H1 (cell line): ENCODE measurements around the gene BTBD9. TPM values are rescaled to one million over a fixed set of nuclear protein-coding genes. Genes with fewer than 3 reads are reported as not detected.

ENCODE experiments used
- CTCF ChIA-PET: fragments of 300-600 bp; sonication (Branson Sonifier 250); formaldehyde crosslinking; loops from one replicate; lab custom pipeline; 2021; ENCODE audit not compliant: partially characterized antibody; lab: Charles Lee
- POLR2A ChIA-PET: fragments of 300-600 bp; sonication (Branson Sonifier 250); formaldehyde crosslinking; loops from one replicate; lab custom pipeline; 2021; ENCODE audit warnings: inconsistent platforms; ENCODE audit not compliant: partially characterized antibody; lab: Charles Lee
- DNase-seq, 2 experiments: peaks; one replicate each; pipeline versions ENCODE4 v3.0.0 to v3.0.0-alpha.2; 2010 to 2022; ENCODE audit warnings: low spot score in 2 of 2, low read depth in 1 of 2, mixed read lengths in 1 of 2
- FAIRE-seq: peaks from 2 replicates; lab custom pipeline; 2011; peaks lifted over from hg19 to GRCh38; lab: Jason Lieb, UNC
- H2AFZ ChIP-seq: 2 replicates; pipeline ENCODE4 v1.8.1; 2012; ENCODE audit warnings: low read length, inconsistent platforms
- H2AK5ac ChIP-seq: 2 replicates; pipeline ENCODE4 v1.6.1; 2013; ENCODE audit warnings: low read depth, low read length
- H2BK120ac ChIP-seq: replicated peaks from 2 replicates; pipeline ENCODE3; 2013; ENCODE audit warnings: low read depth, low read length, inconsistent platforms
- H2BK12ac ChIP-seq: 2 replicates; pipeline ENCODE4 v1.6.1; 2013; ENCODE audit warnings: low read depth, low read length
- H2BK15ac ChIP-seq: 2 replicates; pipeline ENCODE4 v1.6.1; 2013; ENCODE audit warnings: low read length
- H2BK20ac ChIP-seq: 2 replicates; pipeline ENCODE4 v1.6.1; 2013; ENCODE audit warnings: low read length
- H2BK5ac ChIP-seq: 2 replicates; pipeline ENCODE4 v1.6.1; 2013; ENCODE audit warnings: low read depth, low read length
- H3K14ac ChIP-seq: 2 replicates; pipeline ENCODE4 v1.6.1; 2013; ENCODE audit warnings: inconsistent platforms; ENCODE audit not compliant: insufficient read length
- H3K18ac ChIP-seq: 2 replicates; pipeline ENCODE4 v1.6.1; 2013; ENCODE audit warnings: low read length; ENCODE audit errors: extremely low read depth
- H3K23ac ChIP-seq: 2 replicates; pipeline ENCODE4 v1.6.1; 2013; ENCODE audit warnings: inconsistent platforms; ENCODE audit not compliant: insufficient read length
- H3K23me2 ChIP-seq: 2 replicates; pipeline ENCODE4 v1.6.1; 2013; ENCODE audit warnings: low read depth, low read length
- H3K27ac ChIP-seq: 2 replicates; pipeline ENCODE4 v1.6.1; 2011; ENCODE audit warnings: low read depth, low read length, inconsistent platforms
- H3K27me3 ChIP-seq, 4 experiments: replicated peaks in 1 of 4; 1 replicate in 1 of 4; 2 replicates in 3 of 4; pipeline versions ENCODE4 v1.6.1 to v1.8.1; 2011 to 2013; ENCODE audit warnings: low read length in 3 of 4, mild to moderate bottlenecking in 3 of 4, inconsistent platforms in 2 of 4, mixed read lengths in 2 of 4, moderate library complexity in 1 of 4; ENCODE audit not compliant: control insufficient read depth in 3 of 4, insufficient read depth in 3 of 4; ENCODE audit errors: extremely low read depth in 1 of 4
- H3K36me3 ChIP-seq, 4 experiments: 2 replicates each; pipeline versions ENCODE4 v1.6.1 to v1.8.1; 2011 to 2013; ENCODE audit warnings: mild to moderate bottlenecking in 4 of 4, low read length in 3 of 4, moderate library complexity in 2 of 4, control low read depth in 1 of 4, inconsistent platforms in 1 of 4; ENCODE audit not compliant: insufficient read depth in 4 of 4, control insufficient read depth in 2 of 4
- H3K4ac ChIP-seq: replicated peaks from 2 replicates; pipeline ENCODE3; 2013; ENCODE audit warnings: low read length, low read depth, mixed read lengths, inconsistent platforms; ENCODE audit not compliant: insufficient read length
- H3K4me1 ChIP-seq, 4 experiments: replicated peaks in 1 of 4; 1 replicate in 1 of 4; 2 replicates in 3 of 4; pipeline versions ENCODE4 v1.6.1 to v1.8.1; 2011 to 2013; ENCODE audit warnings: low read length in 3 of 4, inconsistent platforms in 2 of 4, mixed read lengths in 1 of 4; ENCODE audit not compliant: insufficient read depth in 4 of 4, control insufficient read depth in 3 of 4
- H3K4me2 ChIP-seq, 2 experiments: 2 replicates each; pipeline versions ENCODE4 v1.6.1 to v1.8.1; 2011 to 2013; ENCODE audit warnings: low read depth in 2 of 2, low read length in 2 of 2, control low read depth in 1 of 2, inconsistent platforms in 1 of 2, mild to moderate bottlenecking in 1 of 2; ENCODE audit not compliant: insufficient read depth in 1 of 2
- H3K4me3 ChIP-seq, 4 experiments: fragments of 200-600, 300-600 bp in 1 of 4; sonication (generic), shearing (Covaris generic), sonication (Bioruptor Twin) in 1 of 4; 2 replicates each; pipeline versions ENCODE4 v1.5.1 to v1.8.1; 2011 to 2016; ENCODE audit warnings: low read length in 4 of 4, low read depth in 3 of 4, control low read depth in 2 of 4, inconsistent platforms in 2 of 4, mild to moderate bottlenecking in 2 of 4, mixed read lengths in 1 of 4, moderate library complexity in 1 of 4; ENCODE audit not compliant: insufficient read depth in 2 of 4; ENCODE audit errors: extremely low read depth in 1 of 4
- H3K56ac ChIP-seq: replicated peaks from 2 replicates; pipeline ENCODE3; 2013; ENCODE audit warnings: low read depth, mild to moderate bottlenecking, mixed read lengths, low read length, inconsistent platforms; ENCODE audit not compliant: insufficient read length
- H3K79me1 ChIP-seq: 2 replicates; pipeline ENCODE4 v1.6.1; 2013; ENCODE audit warnings: low read depth, low read length, control low read depth
- H3K79me2 ChIP-seq, 2 experiments: 2 replicates each; pipeline versions ENCODE4 v1.6.1 to v1.8.1; 2012 to 2013; ENCODE audit warnings: low read length in 2 of 2, mild to moderate bottlenecking in 2 of 2, inconsistent platforms in 1 of 2; ENCODE audit not compliant: insufficient read depth in 2 of 2, control insufficient read depth in 1 of 2
- H3K9ac ChIP-seq, 4 experiments: replicated peaks in 1 of 4; 1 replicate in 1 of 4; 2 replicates in 3 of 4; pipeline versions ENCODE4 v1.6.1 to v1.8.1; 2011 to 2013; ENCODE audit warnings: low read depth in 3 of 4, low read length in 3 of 4, control low read depth in 2 of 4, mild to moderate bottlenecking in 2 of 4, moderate library complexity in 2 of 4, inconsistent platforms in 1 of 4; ENCODE audit errors: extremely low read depth in 1 of 4
- H3K9me3 ChIP-seq, 2 experiments: 2 replicates each; pipeline versions ENCODE4 v1.6.1 to v1.8.1; 2012 to 2013; ENCODE audit warnings: mild to moderate bottlenecking in 2 of 2, moderate library complexity in 2 of 2, control low read depth in 1 of 2, inconsistent platforms in 1 of 2, low read depth in 1 of 2, low read length in 1 of 2, mixed read lengths in 1 of 2; ENCODE audit not compliant: insufficient read depth in 2 of 2
- H4K20me1 ChIP-seq, 2 experiments: replicated peaks in 1 of 2; 2 replicates each; pipeline versions ENCODE3 to v1.8.1; 2011 to 2013; ENCODE audit warnings: inconsistent platforms in 2 of 2, low read length in 2 of 2, mild to moderate bottlenecking in 1 of 2; ENCODE audit not compliant: insufficient read depth in 2 of 2, control insufficient read depth in 1 of 2
- H4K5ac ChIP-seq: 2 replicates; pipeline ENCODE4 v1.6.1; 2013; ENCODE audit warnings: low read length, low read depth, mixed read lengths, inconsistent platforms; ENCODE audit not compliant: insufficient read length
- H4K8ac ChIP-seq: 2 replicates; pipeline ENCODE4 v1.8.0; 2013; ENCODE audit warnings: mild to moderate bottlenecking, moderate library complexity, low read length, inconsistent platforms; ENCODE audit not compliant: insufficient read depth; ENCODE audit errors: extremely low read depth
- H4K91ac ChIP-seq: replicated peaks from 2 replicates; pipeline ENCODE3; 2013; ENCODE audit warnings: low read length, mixed read lengths, inconsistent platforms; ENCODE audit not compliant: insufficient read length
- EZH2 ChIP-seq: fragments of 200-600 bp; sonication (generic); IDR thresholded peaks from 2 replicates; pipeline ENCODE4 v1.7.1; 2012; ENCODE audit warnings: low read depth, mild to moderate bottlenecking, moderate library complexity, low read length, inconsistent platforms; ENCODE audit not compliant: severe bottlenecking
- HDAC6 ChIP-seq: IDR thresholded peaks from one replicate; pipeline ENCODE4 v1.7.1; 2012; ENCODE audit warnings: low read depth, mild to moderate bottlenecking, inconsistent platforms, low read length, moderate library complexity
- SP2 ChIP-seq: IDR thresholded peaks from 2 replicates; pipeline ENCODE4 v1.6.1; 2012; ENCODE audit warnings: mild to moderate bottlenecking, low read length, inconsistent platforms
- WGBS, 2 experiments: shearing (Covaris generic) in 1 of 2; methylation state at CpG; one replicate each; pipeline versions ENCODE4 v1.1.6 to v1.1.7; 2013 to 2015; ENCODE audit warnings: low lambda C conversion rate in 2 of 2, mixed read lengths in 2 of 2, inconsistent platforms in 1 of 2, low coverage in 1 of 2, missing lambda C conversion rate in 1 of 2; ENCODE audit not compliant: insufficient replicate concordance in 2 of 2, insufficient coverage in 1 of 2, insufficient read length in 1 of 2; ENCODE audit errors: extremely low coverage in 1 of 2, missing lambda C conversion rate in 1 of 2; 5-methylcytosine and 5-hydroxymethylcytosine counted together
- polyA plus RNA-seq, 7 experiments: library from polyadenylated mRNA; depleted of rRNA in 3 of 7; stranded (reverse) in 5 of 7; unstranded in 2 of 7; fragments of >200 nt in 5 of 7; fragments of 200-250 nt in 2 of 7; gene quantifications; 1 replicate in 5 of 7; 2 replicates in 1 of 7; 4 replicates in 1 of 7; pipeline versions ENCODE4 v1.2.1 to v1.2.3, GENCODE V29; 2011 to 2013; ENCODE audit warnings: missing spikeins in 2 of 7, mixed read lengths in 2 of 7
- total RNA-seq: library from RNA; stranded (reverse); fragmentation: NEBNext Ultra II Directional; extraction: Animal tissue kit (Norgen Biotek cat#: 25700); gene quantifications from 2 replicates; pipeline ENCODE4 v1.2.1, GENCODE V29; 2021

Gene BTBD9
- total and polyA plus RNA-seq, 2 of the 8 experiments (the other 6 are each of a cell fraction or from before 2014, with no cell fraction given), result 0.92 to 4.1 TPM

- Histone ChIP-seq H3K23ac (no peak overlapping the region), H2BK5ac (no peak overlapping the region), H3K4me3 (no peak overlapping the region), H3K4me2 (no peak overlapping the region), H2BK15ac (no peak overlapping the region), H2AFZ (no peak overlapping the region), H3K79me2 (no peaks in the 10 kb centered on the region), H4K5ac (no peak overlapping the region), H3K23me2 (no peaks in the 10 kb centered on the region), H2AK5ac (no peak overlapping the region), H3K27me3 (no peaks in the 10 kb centered on the region), H2BK120ac (no peak overlapping the region), H3K9ac (no peak overlapping the region), H4K20me1 (no peaks in the 10 kb centered on the region), H2BK12ac (no peak overlapping the region), H3K79me1 (no peaks in the 10 kb centered on the region), H3K14ac (no peak overlapping the region), H3K9me3 (no peaks in the 10 kb centered on the region), H3K18ac (no peak overlapping the region), H2BK20ac (no peak overlapping the region), H3K56ac (no peak overlapping the region), H3K27ac (no peak overlapping the region), H4K91ac (no peak overlapping the region), H3K36me3 (no peaks in the 10 kb centered on the region; a peak in 1 of 8 replicates), H3K4me1 (peaks cover 0 to 10% (median 3%) of the 10 kb centered on the region in 4 experiments; a peak in 2 of 7 replicates), H3K4ac (no peak overlapping the region), H4K8ac (no peak overlapping the region)
- FAIRE-seq (no peak), DNase-seq (no peak)
- CTCF ChIA-PET, result interaction anchor here (0.9 to 1.7 kb wide), 2 partner anchors 14 to 332 kb away, joined by 3 to 4 read pairs; no protein-coding TSS in a partner anchor
- no peak for TF ChIP-seq EZH2
- no peak for TF ChIP-seq SP2
- TF ChIP-seq HDAC6, result no peak
- 95% methylated on average over 17 of the region's 17 CpGs; no CpG with 5 or more reads in 1 of the 2 experiments for WGBS, 2 experiments
- POLR2A ChIA-PET, result no interaction called here
Observed at GRCh38 chr6:38162493-38163185, 477.1 kb downstream of the BTBD9 start.
